Rectal smooth muscle tissue (tissue), 1 donor: Measurements from ENCODE around the gene NCOA4.
A peak's percentile ranks its signal among the peaks of the same experiment; 100 is the strongest.

Experiments used
- H3K27ac ChIP-seq: one replicate; pipeline ENCODE4 v1.7.0; 2013; ENCODE audit warnings: low read depth, low read length, inconsistent platforms
- H3K27me3 ChIP-seq: one replicate; pipeline ENCODE4 v1.7.0; 2013; ENCODE audit warnings: low read length; ENCODE audit not compliant: control insufficient read depth, insufficient read depth
- H3K36me3 ChIP-seq: one replicate; pipeline ENCODE4 v1.7.0; 2013; ENCODE audit warnings: low read length; ENCODE audit not compliant: control insufficient read depth, insufficient read depth
- H3K4me1 ChIP-seq: one replicate; pipeline ENCODE4 v1.7.0; 2013; ENCODE audit warnings: low read length; ENCODE audit not compliant: control insufficient read depth, insufficient read depth
- H3K4me3 ChIP-seq: one replicate; pipeline ENCODE4 v1.7.0; 2013; ENCODE audit warnings: low read length
- H3K9ac ChIP-seq: one replicate; pipeline ENCODE4 v1.7.0; 2013; ENCODE audit warnings: low read length

Gene NCOA4

GRCh38 chr10:46025406-46025805 is 5.0 kb downstream of the NCOA4 start:
- H3K9ac ChIP-seq = no peak overlapping the region
- H3K4me3 ChIP-seq = no peak overlapping the region
- H3K4me1 ChIP-seq = peaks cover 33% of the 10 kb centered on the region
- H3K27ac ChIP-seq = no peak overlapping the region
- H3K27me3 ChIP-seq = no peaks in the 10 kb centered on the region
- H3K36me3 ChIP-seq = no peaks in the 10 kb centered on the region

GRCh38 chr10:46024948-46025347 is 5.5 kb downstream of the NCOA4 start:
- H3K4me1 ChIP-seq = peaks cover 33% of the 10 kb centered on the region

GRCh38 chr10:46022978-46023702 is 7.3 kb downstream of the NCOA4 start:
- H3K36me3 ChIP-seq = no peaks in the 10 kb centered on the region
- peak overlapping the region; percentile 84 for H3K4me3 ChIP-seq
- H3K9ac ChIP-seq = peak overlapping the region; percentile 32
- H3K27me3 ChIP-seq = no peaks in the 10 kb centered on the region
- H3K27ac ChIP-seq = peak overlapping the region; percentile 71
- H3K4me1 ChIP-seq = peaks cover 16% of the 10 kb centered on the region

More at GRCh38 chr10:46024948-46025347, 5.5 kb downstream of the NCOA4 start:
- H3K36me3 ChIP-seq = no peaks in the 10 kb centered on the region
- no peak overlapping the region for H3K4me3 ChIP-seq
- no peak overlapping the region for H3K27ac ChIP-seq
- H3K27me3 ChIP-seq = no peaks in the 10 kb centered on the region
- no peak overlapping the region for H3K9ac ChIP-seq

GRCh38 chr10:46020344-46020657 is 10.1 kb downstream of the NCOA4 start:
- no peak overlapping the region for H3K4me3 ChIP-seq
- no peak overlapping the region for H3K9ac ChIP-seq
- H3K4me1 ChIP-seq = peaks cover 3% of the 10 kb centered on the region
- H3K36me3 ChIP-seq = no peaks in the 10 kb centered on the region
- H3K27me3 ChIP-seq = no peaks in the 10 kb centered on the region
- no peak overlapping the region for H3K27ac ChIP-seq

- Histone ChIP-seq H3K4me1 (peaks cover 3% of the 10 kb centered on the region), H3K27ac (no peak overlapping the region), H3K9ac (no peak overlapping the region), H3K27me3 (no peaks in the 10 kb centered on the region), H3K36me3 (peaks cover 3% of the 10 kb centered on the region), H3K4me3 (no peak overlapping the region)
Observed at GRCh38 chr10:46019569-46020343, 10.7 kb downstream of the NCOA4 start.

GRCh38 chr10:46019177-46019528 is 11.3 kb downstream of the NCOA4 start:
- peaks cover 3% of the 10 kb centered on the region for H3K4me1 ChIP-seq
- H3K9ac ChIP-seq = no peak overlapping the region
- no peak overlapping the region for H3K4me3 ChIP-seq

GRCh38 chr10:46018453-46019176 is 11.8 kb downstream of the NCOA4 start:
- Histone ChIP-seq H3K27ac (no peak overlapping the region), H3K27me3 (no peaks in the 10 kb centered on the region), H3K36me3 (peaks cover 7% of the 10 kb centered on the region), H3K4me3 (no peak overlapping the region), H3K4me1 (peaks cover 3% of the 10 kb centered on the region), H3K9ac (no peak overlapping the region)

More at GRCh38 chr10:46019177-46019528, 11.3 kb downstream of the NCOA4 start:
- Histone ChIP-seq H3K27me3 (no peaks in the 10 kb centered on the region), H3K27ac (no peak overlapping the region), H3K36me3 (peaks cover 4% of the 10 kb centered on the region)

- Histone ChIP-seq H3K4me1 (peaks cover 3% of the 10 kb centered on the region), H3K4me3 (no peak overlapping the region), H3K27me3 (no peaks in the 10 kb centered on the region), H3K9ac (no peak overlapping the region), H3K27ac (no peak overlapping the region), H3K36me3 (peaks cover 14% of the 10 kb centered on the region)
Observed at GRCh38 chr10:46017733-46018132, 12.7 kb downstream of the NCOA4 start.

- Histone ChIP-seq H3K27ac (no peak overlapping the region), H3K27me3 (no peaks in the 10 kb centered on the region), H3K4me3 (no peak overlapping the region), H3K9ac (no peak overlapping the region), H3K4me1 (peaks cover 3% of the 10 kb centered on the region), H3K36me3 (peaks cover 18% of the 10 kb centered on the region)
Observed at GRCh38 chr10:46016811-46017210, 13.6 kb downstream of the NCOA4 start.

GRCh38 chr10:46016190-46016589 is 14.2 kb downstream of the NCOA4 start:
- no peak overlapping the region for H3K9ac ChIP-seq
- no peak overlapping the region for H3K4me3 ChIP-seq
- no peaks in the 10 kb centered on the region for H3K27me3 ChIP-seq
- H3K36me3 ChIP-seq = peaks cover 23% of the 10 kb centered on the region
- peaks cover 3% of the 10 kb centered on the region for H3K4me1 ChIP-seq
- no peak overlapping the region for H3K27ac ChIP-seq

- Histone ChIP-seq H3K4me3 (no peak overlapping the region), H3K36me3 (peaks cover 34% of the 10 kb centered on the region), H3K9ac (no peak overlapping the region), H3K27ac (no peak overlapping the region), H3K4me1 (no peaks in the 10 kb centered on the region), H3K27me3 (no peaks in the 10 kb centered on the region)
Observed at GRCh38 chr10:46014683-46015405, 15.6 kb downstream of the NCOA4 start.

- H3K36me3 ChIP-seq = peaks cover 40% of the 10 kb centered on the region
- H3K9ac ChIP-seq = no peak overlapping the region
- H3K27me3 ChIP-seq = no peaks in the 10 kb centered on the region
- H3K27ac ChIP-seq = no peak overlapping the region
- no peaks in the 10 kb centered on the region for H3K4me1 ChIP-seq
- no peak overlapping the region for H3K4me3 ChIP-seq
Observed at GRCh38 chr10:46014206-46014605, 16.2 kb downstream of the NCOA4 start.
